ENCODE data around the gene HPCAL1. TPM values are rescaled to one million over a fixed set of nuclear protein-coding genes. Genes with fewer than 3 reads are reported as not detected.

Gene HPCAL1
- total and polyA plus RNA-seq, 4 donors = 122 to 147 (median 136) TPM

GRCh38 chr2:10469955-10470608 is 167.4 kb downstream of the HPCAL1 start:
- 84% methylated on average over 12 of the region's 12 CpGs for whole genome bisulfite sequencing, 2 donors
- Histone ChIP-seq H3K9ac (ENCODE audit: insufficient read depth in 1 of 2, low read length in 2 of 2) (no peak overlapping the region), H3K27me3 (ENCODE audit: control insufficient read depth in 3 of 3, insufficient read depth in 3 of 3, low read length in 2 of 3) (no peaks in the 10 kb centered on the region), H3K27ac (ENCODE audit: low read depth in 1 of 2, low read length in 1 of 2) (no peak overlapping the region), H3K4me1 (ENCODE audit: control insufficient read depth in 5 of 5, insufficient read depth in 5 of 5, low read length in 5 of 5) (no peaks in the 10 kb centered on the region), H3K4me3 (no peak overlapping the region), H3K36me3 (ENCODE audit: control insufficient read depth in 4 of 4, insufficient read depth in 4 of 4, low read length in 4 of 4) (no peaks in the 10 kb centered on the region), H3K9me3 (ENCODE audit: control insufficient read depth in 4 of 4, insufficient read depth in 3 of 4, low read length in 3 of 4) (no peaks in the 10 kb centered on the region)
- ATAC-seq (ENCODE audit: insufficient read depth, low FRiP score) = no peak
- no peak for DNase-seq
- TF ChIP-seq CTCF (IDR thresholded peaks at IDR 0.05; ENCODE audit: control extremely low read depth, extremely low read depth) = no peak

DNA sequence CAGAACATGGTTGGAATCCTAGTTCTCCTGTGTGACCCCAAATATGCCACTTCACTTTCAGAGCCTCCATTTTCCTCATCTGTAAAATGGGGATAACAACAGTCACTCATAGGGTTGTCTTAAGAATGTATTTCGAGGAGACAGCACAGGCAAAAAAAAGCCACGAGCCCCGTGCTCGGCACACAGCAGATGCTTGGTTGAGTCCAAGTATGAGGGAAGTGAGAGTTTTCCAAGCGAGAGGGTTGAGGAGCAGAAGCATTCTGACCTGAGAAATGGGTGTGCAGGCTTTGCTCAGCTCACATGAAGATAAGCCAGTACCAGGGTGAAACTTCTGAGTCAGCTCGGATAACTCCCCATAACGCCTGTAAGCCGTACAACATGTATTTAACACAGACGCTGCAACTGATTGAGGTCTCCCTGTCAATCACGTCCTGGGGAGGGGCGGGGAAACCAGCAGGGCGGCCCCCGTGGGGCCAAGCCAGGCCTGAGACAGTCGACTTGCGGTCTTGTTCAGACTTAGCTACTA is 168.4 kb downstream of the HPCAL1 start:
- no peak overlapping the region for H3K4me3 ChIP-seq
- no peaks in the 10 kb centered on the region for H3K9me3 ChIP-seq (ENCODE audit: control insufficient read depth in 4 of 4, insufficient read depth in 3 of 4, low read length in 3 of 4)
- DNase-seq = no peak
- WGBS, 2 donors = 84 to 87% methylated on average over 15 of the region's 15 CpGs
- H3K9ac ChIP-seq (ENCODE audit: insufficient read depth in 1 of 2, low read length in 2 of 2) = no peak overlapping the region
- no peak for ATAC-seq (ENCODE audit: insufficient read depth, low FRiP score)
- TF ChIP-seq CTCF (IDR thresholded peaks at IDR 0.05; ENCODE audit: control extremely low read depth, extremely low read depth) = no peak
- H3K27me3 ChIP-seq (ENCODE audit: control insufficient read depth in 3 of 3, insufficient read depth in 3 of 3, low read length in 2 of 3) = no peaks in the 10 kb centered on the region
- no peaks in the 10 kb centered on the region for H3K4me1 ChIP-seq (ENCODE audit: control insufficient read depth in 5 of 5, insufficient read depth in 5 of 5, low read length in 5 of 5)
- no peak overlapping the region for H3K27ac ChIP-seq (ENCODE audit: low read depth in 1 of 2, low read length in 1 of 2)
- H3K36me3 ChIP-seq (ENCODE audit: control insufficient read depth in 4 of 4, insufficient read depth in 4 of 4, low read length in 4 of 4) = no peaks in the 10 kb centered on the region

DNA sequence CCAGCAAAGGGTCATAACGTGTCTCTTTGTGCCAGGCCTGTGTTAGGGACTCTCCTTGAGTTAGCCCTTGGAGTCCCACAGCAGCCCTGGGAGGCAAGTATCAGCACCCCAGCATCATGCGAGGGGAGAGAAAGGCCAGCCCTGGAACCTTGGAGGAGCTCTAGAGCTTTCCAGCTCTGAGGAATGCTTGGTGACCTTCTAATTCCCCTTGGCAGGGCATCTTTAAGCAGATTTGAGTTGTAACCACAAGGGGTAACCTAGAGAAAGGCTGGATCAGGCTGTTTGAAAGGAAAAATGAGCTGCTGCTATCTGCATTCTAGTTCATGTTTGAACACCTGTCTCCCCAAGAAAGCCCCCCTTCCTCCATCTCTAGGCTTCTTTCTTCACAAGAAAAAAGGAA is 169.3 kb downstream of the HPCAL1 start:
- no peak for DNase-seq
- no peak for ATAC-seq (ENCODE audit: insufficient read depth, low FRiP score)

More for the DNA sequence above, 169.3 kb downstream of the HPCAL1 start:
- TF ChIP-seq CTCF (IDR thresholded peaks at IDR 0.05; ENCODE audit: control extremely low read depth, extremely low read depth) = no peak
- Histone ChIP-seq H3K4me3 (no peak overlapping the region), H3K9ac (ENCODE audit: insufficient read depth in 1 of 2, low read length in 2 of 2) (no peak overlapping the region), H3K9me3 (ENCODE audit: control insufficient read depth in 4 of 4, insufficient read depth in 3 of 4, low read length in 3 of 4) (no peaks in the 10 kb centered on the region), H3K36me3 (ENCODE audit: control insufficient read depth in 4 of 4, insufficient read depth in 4 of 4, low read length in 4 of 4) (no peaks in the 10 kb centered on the region), H3K27ac (ENCODE audit: low read depth in 1 of 2, low read length in 1 of 2) (no peak overlapping the region), H3K4me1 (ENCODE audit: control insufficient read depth in 5 of 5, insufficient read depth in 5 of 5, low read length in 5 of 5) (no peaks in the 10 kb centered on the region), H3K27me3 (ENCODE audit: control insufficient read depth in 3 of 3, insufficient read depth in 3 of 3, low read length in 2 of 3) (no peaks in the 10 kb centered on the region)
- WGBS, 2 donors = 88 to 95% methylated on average over 2 of the region's 2 CpGs
